GM13977 (cell line): Measurements from ENCODE around the gene ADK.

Experiments
- DNase-seq: peaks from one replicate; pipeline ENCODE4 v3.0.0; 2012; ENCODE audit warnings: low spot score
- in situ Hi-C: fragments of 300-500 bp; cut with MboI; formaldehyde crosslinking; loops from one replicate; pipeline ENCODE4 v1.12.0; 2022; ENCODE audit warnings: low sequenced_read_pairs, low pct_unique_long_range_greater_than_20kb, mixed read lengths, inconsistent platforms; ENCODE audit not compliant: unreplicated experiment
- TF ChIP-seq, protein P1 (sequence below): IDR thresholded peaks from 2 replicates; pipeline ENCODE4 v1.5.1; 2012; ENCODE audit warnings: mild to moderate bottlenecking, control low read depth; ENCODE audit not compliant: insufficient read depth; ENCODE audit errors: extremely low read depth, missing control alignments

The ADK gene

GRCh38 chr10:74167443-74167842 is 16.4 kb downstream of the ADK start:
- TF ChIP-seq, protein P1, sequence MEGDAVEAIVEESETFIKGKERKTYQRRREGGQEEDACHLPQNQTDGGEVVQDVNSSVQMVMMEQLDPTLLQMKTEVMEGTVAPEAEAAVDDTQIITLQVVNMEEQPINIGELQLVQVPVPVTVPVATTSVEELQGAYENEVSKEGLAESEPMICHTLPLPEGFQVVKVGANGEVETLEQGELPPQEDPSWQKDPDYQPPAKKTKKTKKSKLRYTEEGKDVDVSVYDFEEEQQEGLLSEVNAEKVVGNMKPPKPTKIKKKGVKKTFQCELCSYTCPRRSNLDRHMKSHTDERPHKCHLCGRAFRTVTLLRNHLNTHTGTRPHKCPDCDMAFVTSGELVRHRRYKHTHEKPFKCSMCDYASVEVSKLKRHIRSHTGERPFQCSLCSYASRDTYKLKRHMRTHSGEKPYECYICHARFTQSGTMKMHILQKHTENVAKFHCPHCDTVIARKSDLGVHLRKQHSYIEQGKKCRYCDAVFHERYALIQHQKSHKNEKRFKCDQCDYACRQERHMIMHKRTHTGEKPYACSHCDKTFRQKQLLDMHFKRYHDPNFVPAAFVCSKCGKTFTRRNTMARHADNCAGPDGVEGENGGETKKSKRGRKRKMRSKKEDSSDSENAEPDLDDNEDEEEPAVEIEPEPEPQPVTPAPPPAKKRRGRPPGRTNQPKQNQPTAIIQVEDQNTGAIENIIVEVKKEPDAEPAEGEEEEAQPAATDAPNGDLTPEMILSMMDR, result no peak
- no peak for DNase-seq
- in situ Hi-C loops, result no loop called here

DNA sequence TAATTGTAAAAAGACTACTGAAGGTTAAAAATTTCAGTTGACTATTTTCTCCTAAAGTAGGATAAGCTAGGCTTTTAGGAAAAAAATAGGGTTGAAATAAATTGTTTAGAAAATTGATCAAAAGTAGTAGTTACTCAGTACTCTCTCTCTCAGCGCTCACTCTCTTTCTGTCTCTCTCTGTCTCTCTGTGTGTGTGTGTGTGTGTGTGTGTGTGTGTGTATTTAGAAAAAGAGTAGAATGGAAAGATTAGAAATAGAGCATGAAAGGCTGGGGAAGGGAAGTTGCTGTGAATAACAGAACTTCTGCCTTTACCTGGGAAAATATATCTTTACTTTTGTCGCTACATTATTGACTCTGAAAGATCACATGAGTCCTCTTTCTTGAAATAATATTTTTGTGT is 20.6 kb downstream of the ADK start:
- TF ChIP-seq, protein P1, result no peak
- no peak for DNase-seq
- in situ Hi-C loops, result no loop called here

- in situ Hi-C loops, result no loop called here
- TF ChIP-seq, protein P1, result no peak
- DNase-seq, result no peak
Observed at GRCh38 chr10:74174521-74174920, 23.5 kb downstream of the ADK start.

- DNase-seq, result no peak
- TF ChIP-seq, protein P1, result no peak
- in situ Hi-C loops, result no loop called here
Observed at GRCh38 chr10:74175510-74176379, 24.7 kb downstream of the ADK start.

- in situ Hi-C loops, result no loop called here
Observed at GRCh38 chr10:74176380-74177139, 25.5 kb downstream of the ADK start.

GRCh38 chr10:74177140-74177677 is 26.2 kb downstream of the ADK start:
- TF ChIP-seq, protein P1, result no peak
- in situ Hi-C loops, result no loop called here

More at GRCh38 chr10:74176380-74177139, 25.5 kb downstream of the ADK start:
- DNase-seq, result peak; percentile 88
- TF ChIP-seq, protein P1, result no peak

More at GRCh38 chr10:74177140-74177677, 26.2 kb downstream of the ADK start:
- peak; percentile 40 for DNase-seq
